ENCODE results near the gene DHX15.

Gene DHX15

DNA sequence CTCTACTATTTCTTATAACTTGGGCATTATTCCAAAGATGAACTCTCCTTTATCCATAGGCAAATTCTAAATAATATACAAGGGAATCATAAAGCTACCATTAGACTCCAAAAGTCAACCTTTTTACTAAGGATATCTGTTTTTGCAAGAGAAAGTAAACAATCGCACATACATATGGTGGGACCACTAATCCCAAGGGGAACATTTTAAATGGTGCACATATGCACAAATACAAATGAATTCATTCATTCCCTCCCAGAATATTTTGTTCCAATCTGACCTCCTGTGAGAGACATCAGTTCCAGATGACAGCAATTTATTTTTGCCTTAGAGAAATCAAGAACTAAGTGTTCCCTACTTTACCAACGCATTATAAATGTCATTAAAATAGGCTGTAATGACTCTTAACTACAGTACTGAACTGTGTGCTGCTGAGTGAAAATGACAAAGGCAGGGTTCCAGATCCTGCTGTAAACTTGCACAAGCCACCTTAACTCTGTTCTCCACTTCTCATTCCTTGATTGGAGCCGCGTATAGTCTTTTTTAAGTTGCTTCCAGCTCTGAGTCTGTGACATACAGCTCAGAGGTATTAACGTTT lies 2.0 kb downstream of the DHX15 start:
- no peak for DNase-seq (ENCODE audit: low read depth in 2 of 2)

- no peak for DNase-seq (ENCODE audit: low read depth in 2 of 2)
These were observed 6.0 kb downstream of the DHX15 start for GRCh38 chr4:24578364-24578763.

- DNase-seq (ENCODE audit: low read depth in 2 of 2), result no peak
These were observed 8.1 kb downstream of the DHX15 start for GRCh38 chr4:24576276-24576675.

DNA sequence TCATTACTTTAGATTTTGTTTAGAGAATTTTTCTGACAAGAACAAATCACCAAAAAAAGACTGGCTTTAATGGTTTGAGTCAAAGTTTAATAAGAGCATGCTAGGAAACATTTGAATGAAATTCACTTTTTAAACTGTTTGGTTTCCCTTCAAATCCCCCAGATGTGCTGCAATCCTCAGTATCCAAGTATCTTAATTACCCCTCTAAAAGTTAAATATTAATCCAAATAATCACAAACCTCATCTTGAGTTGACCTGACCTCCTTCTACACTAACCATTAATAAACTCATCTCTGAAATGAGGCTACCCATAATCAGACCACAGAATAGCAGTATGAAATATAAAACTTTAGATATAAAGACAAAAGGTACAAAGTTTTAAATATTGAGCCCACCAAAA lies 10.1 kb downstream of the DHX15 start:
- DNase-seq (ENCODE audit: low read depth in 2 of 2), result no peak

DNA sequence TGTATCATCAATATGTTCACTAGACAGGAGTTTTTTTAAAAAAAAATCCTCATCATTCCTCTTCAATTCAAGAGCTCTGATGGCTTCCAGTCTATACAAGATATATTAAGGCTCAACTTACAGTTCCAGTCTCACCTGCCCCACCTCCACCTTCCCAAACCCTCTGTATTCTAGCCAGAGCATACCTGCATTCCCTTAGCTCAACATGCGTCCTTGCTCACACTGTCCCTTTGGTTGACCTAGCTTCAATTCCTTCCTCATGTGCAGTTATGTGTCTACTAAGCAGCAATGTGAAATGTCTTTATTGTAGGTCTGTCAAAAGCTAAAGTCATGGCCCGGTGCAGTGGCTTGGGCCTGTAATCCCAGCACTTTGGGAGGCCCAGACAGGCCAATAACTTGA lies 10.8 kb downstream of the DHX15 start:
- DNase-seq (ENCODE audit: low read depth in 2 of 2), result no peak

DNA sequence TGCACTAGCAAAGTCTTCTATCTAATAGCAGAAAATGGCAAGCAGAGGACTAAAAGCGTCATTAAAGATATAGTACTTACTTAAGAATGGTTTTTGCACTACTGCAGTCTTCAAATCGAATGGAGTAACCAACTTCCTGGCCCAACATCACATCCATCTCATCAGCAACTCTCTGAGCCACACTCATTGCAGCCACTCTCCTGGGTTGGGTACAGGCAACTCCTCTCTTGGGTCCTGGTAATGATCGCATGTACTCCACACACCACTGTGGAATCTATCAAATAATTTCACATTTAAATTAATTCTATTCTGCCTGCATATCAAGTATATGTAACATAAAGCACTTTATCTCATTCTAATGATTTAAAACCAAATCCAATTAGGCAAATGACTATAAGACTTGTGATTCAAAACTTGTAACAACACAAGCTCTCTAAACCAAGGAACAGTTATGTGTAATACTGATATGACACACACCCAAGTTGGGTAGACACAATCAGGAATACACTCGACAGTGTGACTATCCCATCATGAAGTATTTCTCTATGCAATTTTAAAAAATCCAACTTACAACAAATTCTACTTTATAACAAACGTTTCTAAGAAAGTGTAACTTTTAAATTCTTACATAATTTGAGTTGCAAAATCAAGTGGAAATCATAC lies 13.6 kb downstream of the DHX15 start:
- DNase-seq (ENCODE audit: low read depth in 2 of 2), result no peak

DNA sequence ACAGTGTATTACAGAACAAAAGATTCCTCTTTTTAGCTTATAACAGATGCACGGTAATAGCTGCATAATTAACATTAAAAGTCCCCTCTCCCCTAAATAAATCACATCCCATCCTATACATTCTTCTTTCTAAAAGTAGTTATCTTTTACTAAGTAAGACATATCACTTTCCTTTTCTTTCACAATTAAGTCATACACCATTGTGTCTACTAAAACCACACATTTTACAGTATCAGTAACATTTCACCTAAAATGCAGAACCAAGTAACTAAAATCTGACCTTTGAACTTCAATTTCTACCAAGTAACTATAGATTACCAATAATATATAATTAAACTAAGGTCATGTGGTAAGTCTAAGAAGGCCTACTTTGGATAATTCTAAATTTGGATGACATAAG lies 14.2 kb downstream of the DHX15 start:
- DNase-seq (ENCODE audit: low read depth in 2 of 2), result no peak

GRCh38 chr4:24569662-24570061 lies 14.7 kb downstream of the DHX15 start:
- DNase-seq (ENCODE audit: low read depth in 2 of 2), result no peak

GRCh38 chr4:24568425-24568824 lies 15.9 kb downstream of the DHX15 start:
- no peak for DNase-seq (ENCODE audit: low read depth in 2 of 2)

GRCh38 chr4:24565054-24565453 lies 19.3 kb downstream of the DHX15 start:
- DNase-seq (ENCODE audit: low read depth in 2 of 2), result no peak

GRCh38 chr4:24564488-24564887 lies 19.9 kb downstream of the DHX15 start:
- DNase-seq (ENCODE audit: low read depth in 2 of 2), result no peak

GRCh38 chr4:24561438-24562139 lies 22.8 kb downstream of the DHX15 start:
- no peak for DNase-seq (ENCODE audit: low read depth in 2 of 2)

- DNase-seq (ENCODE audit: low read depth in 2 of 2), result no peak
These were observed 23.4 kb downstream of the DHX15 start for GRCh38 chr4:24560868-24561368.

DNA sequence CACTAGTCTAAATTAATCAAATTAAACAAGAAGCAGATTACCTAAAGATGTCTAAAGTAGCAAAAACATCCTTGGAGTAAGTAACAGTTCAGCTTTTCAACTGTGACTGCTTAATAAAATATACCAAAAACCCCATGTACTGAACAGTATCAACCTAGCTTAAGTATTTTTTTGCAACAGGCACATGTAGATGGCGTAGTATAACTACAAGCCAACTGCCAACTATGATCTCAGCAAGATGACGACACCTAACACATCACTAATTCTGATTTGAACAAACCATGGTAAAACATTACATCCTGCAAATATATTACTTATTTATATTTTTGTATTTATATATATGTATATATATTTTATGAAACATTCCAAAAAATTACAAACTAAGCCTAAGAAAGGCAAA lies 24.5 kb downstream of the DHX15 start:
- DNase-seq (ENCODE audit: low read depth in 2 of 2), result no peak

DNA sequence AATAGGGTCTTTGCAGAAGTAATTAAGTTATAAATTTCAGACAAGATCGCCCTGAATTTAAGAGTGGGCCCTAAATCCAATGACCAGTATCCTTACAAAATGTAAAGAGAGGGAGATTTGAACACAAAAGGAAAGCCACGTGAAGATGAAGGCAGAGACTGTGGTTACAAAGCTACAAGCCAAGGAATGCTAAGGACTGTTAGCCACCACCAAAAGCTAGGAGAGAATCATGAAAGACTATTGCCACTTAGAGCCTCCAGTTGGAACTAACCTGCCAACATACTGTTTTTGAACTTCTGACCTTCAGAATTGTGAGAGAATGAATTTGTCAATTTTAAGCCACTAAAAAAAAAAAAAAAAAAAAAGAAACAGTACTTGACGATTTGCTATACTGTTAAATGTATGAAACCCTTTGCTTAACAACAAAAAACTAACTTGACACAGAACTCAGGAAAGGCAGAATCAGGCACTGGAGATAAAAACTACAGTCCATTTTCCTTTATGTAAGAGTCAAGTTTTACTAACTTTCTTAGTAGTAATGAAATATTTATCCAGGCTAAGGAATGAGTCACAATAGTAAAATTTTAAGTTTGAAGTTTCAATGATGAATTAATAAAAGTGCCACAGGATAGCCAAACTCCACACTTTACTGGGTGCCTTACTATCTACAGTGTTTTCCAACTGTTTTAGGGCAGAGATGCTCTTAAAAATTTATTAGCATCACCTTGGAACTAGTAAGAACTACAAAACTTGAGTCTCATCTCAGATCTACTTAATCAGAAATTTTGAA lies 25.1 kb downstream of the DHX15 start:
- DNase-seq (ENCODE audit: low read depth in 2 of 2), result no peak

- DNase-seq (ENCODE audit: low read depth in 2 of 2), result no peak
These were observed 27.0 kb downstream of the DHX15 start for GRCh38 chr4:24557026-24558025.

GRCh38 chr4:24551492-24552289 lies 32.7 kb downstream of the DHX15 start:
- no peak for DNase-seq (ENCODE audit: low read depth in 2 of 2)

DNA sequence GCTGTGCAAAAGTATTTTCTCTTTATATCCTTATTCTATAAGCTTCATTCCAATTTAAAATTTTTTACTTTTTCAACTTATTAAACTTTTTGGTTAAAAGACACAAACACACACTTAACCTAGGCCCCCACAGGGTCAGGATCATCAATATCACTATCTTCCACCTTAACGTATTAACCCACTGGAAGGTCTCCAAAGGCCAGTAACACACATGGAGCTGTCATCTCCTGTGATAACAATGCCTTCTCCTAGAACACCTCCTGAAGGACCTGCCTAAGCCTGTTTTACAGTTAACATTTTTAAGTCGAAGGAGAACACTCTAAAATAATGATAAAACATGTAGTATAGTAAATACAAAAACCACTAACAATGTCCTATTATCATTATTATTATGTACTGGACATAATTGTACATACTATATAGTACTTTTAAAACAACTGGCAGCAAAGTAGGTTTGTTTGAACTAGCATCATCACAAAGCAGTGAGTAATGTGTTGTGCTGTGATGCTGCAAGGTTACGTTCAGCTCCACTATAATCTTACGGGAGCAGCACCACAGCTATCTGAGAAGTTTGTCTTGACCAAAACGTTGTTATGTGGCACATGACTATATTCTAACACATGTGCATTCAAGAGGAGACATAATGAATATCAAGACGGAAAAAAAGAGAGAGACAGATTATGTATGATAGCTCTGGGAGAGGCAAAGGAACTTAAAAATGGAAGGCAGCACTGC lies 33.7 kb downstream of the DHX15 start:
- no peak for DNase-seq (ENCODE audit: low read depth in 2 of 2)

DNA sequence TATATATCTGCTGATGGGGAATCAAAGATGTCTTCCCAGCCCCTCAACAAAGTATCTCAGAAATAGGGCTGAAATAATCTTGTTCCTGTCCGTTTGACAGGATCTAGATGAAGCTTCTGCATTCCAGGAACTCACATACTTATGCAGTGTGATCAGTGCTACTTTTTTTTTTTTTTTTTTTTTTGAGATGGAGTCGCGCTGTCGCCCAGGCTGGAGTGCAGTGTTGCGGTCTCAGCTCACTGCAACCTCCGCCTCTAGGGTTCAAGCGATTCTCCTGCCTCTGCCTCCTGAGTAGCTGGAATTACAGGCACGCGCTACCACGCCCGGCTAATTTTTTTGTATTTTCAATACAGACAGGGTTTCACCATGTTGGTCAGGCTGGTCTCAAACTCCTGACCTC lies 36.4 kb downstream of the DHX15 start:
- no peak for DNase-seq (ENCODE audit: low read depth in 2 of 2)

All from stimulated activated CD8-positive, alpha-beta memory T cell treated with anti-CD3 and anti-CD28 coated beads, Interleukin-2, amount 100 ng/mL, for 1 hour (primary cell).